22Rv1 (cell line): ENCODE measurements around the gene CEP19.

Experiments used
- ZFX ChIP-seq: fragments of 450-650 bp; IDR thresholded peaks from 2 replicates; pipeline ENCODE4 v1.6.1; 2017; ENCODE audit warnings: antibody characterized with exemption, borderline replicate concordance
- TF ChIP-seq, protein P1 (sequence below): fragments of 450-650 bp; IDR thresholded peaks from 2 replicates; pipeline ENCODE4 v1.5.1; 2017; ENCODE audit warnings: mild to moderate bottlenecking

DNA sequence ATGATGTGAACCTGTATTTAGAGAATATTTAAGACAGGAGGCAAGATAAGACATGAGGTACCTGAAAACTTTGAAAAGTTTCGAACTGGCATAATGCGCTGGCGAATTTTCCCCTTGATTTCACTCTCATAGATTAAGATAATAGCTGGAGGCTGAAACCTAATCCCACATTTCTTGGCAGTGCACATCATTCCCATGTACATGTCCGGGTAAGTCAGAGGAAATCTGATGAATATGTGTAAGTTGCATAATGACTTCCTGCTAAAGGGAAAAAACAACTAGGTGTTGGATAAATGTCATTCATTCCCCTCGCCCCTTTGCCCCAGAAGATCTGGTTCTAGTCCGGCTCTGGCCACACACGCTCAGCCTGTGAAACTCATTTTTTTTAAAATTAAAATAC lies 3.6 kb downstream of the CEP19 start:
- TF ChIP-seq, protein P1, sequence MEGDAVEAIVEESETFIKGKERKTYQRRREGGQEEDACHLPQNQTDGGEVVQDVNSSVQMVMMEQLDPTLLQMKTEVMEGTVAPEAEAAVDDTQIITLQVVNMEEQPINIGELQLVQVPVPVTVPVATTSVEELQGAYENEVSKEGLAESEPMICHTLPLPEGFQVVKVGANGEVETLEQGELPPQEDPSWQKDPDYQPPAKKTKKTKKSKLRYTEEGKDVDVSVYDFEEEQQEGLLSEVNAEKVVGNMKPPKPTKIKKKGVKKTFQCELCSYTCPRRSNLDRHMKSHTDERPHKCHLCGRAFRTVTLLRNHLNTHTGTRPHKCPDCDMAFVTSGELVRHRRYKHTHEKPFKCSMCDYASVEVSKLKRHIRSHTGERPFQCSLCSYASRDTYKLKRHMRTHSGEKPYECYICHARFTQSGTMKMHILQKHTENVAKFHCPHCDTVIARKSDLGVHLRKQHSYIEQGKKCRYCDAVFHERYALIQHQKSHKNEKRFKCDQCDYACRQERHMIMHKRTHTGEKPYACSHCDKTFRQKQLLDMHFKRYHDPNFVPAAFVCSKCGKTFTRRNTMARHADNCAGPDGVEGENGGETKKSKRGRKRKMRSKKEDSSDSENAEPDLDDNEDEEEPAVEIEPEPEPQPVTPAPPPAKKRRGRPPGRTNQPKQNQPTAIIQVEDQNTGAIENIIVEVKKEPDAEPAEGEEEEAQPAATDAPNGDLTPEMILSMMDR: no peak
- no peak for TF ChIP-seq ZFX
